GM21737 (cell line): ENCODE data around the gene ARHGAP26.

ENCODE experiments used
- ATAC-seq: cut with Tn5 transposase; IDR thresholded peaks from one replicate; pipeline ENCODE4 v1.9.1; 2021; ENCODE audit warnings: mild to moderate bottlenecking, moderate library complexity; ENCODE audit not compliant: unreplicated experiment

Gene ARHGAP26

GRCh38 chr5:142846406-142846805, 76.2 kb downstream of the ARHGAP26 start:
- peak; percentile 20 for ATAC-seq

DNA sequence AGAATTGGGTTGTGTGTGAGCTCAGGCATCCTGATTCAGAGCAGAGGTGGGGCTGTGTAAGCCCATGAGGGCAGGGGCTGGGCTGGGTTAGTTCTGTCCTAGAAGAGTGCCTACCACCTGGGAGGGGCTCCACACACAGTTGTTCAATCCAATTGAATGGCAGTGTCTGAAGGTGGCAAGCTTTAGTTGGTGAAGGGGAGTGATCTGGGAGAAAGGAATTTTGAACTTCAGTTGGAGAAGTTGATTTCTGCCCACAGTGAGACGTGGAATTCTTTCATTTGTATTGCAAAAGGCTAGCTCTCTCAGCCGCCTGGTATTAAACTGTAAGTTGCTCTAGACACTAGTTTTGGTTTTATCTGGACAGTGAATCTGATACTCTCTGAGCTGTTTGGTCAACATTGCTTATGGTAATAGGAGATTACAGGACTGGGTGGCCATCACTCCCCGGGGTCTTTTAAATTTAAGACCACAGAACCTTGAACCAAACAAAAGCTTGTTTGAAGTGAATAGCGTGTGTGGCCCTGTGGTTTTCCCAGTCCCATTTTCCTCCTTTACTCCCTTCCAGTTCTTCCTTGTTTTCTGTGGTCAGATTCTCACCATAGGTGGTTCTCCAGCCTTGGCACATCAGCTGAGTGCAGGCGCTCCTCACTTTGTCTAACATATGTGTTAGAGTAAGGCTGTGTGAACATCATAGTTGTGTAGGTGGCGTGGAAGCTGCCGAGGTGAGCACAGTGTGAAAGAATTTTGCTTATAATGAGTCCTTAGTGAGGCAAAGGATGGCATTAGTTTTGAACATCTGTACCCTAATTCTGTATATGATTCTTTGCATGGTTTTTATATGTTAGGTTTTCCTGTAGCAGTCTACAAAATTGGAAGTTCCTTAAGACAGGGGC, 78.0 kb downstream of the ARHGAP26 start:
- no peak for ATAC-seq

GRCh38 chr5:142849466-142849865, 79.3 kb downstream of the ARHGAP26 start:
- no peak for ATAC-seq

GRCh38 chr5:142849880-142850279, 79.7 kb downstream of the ARHGAP26 start:
- no peak for ATAC-seq

- ATAC-seq = no peak
Measured at GRCh38 chr5:142851731-142852130, 81.6 kb downstream of the ARHGAP26 start.

DNA sequence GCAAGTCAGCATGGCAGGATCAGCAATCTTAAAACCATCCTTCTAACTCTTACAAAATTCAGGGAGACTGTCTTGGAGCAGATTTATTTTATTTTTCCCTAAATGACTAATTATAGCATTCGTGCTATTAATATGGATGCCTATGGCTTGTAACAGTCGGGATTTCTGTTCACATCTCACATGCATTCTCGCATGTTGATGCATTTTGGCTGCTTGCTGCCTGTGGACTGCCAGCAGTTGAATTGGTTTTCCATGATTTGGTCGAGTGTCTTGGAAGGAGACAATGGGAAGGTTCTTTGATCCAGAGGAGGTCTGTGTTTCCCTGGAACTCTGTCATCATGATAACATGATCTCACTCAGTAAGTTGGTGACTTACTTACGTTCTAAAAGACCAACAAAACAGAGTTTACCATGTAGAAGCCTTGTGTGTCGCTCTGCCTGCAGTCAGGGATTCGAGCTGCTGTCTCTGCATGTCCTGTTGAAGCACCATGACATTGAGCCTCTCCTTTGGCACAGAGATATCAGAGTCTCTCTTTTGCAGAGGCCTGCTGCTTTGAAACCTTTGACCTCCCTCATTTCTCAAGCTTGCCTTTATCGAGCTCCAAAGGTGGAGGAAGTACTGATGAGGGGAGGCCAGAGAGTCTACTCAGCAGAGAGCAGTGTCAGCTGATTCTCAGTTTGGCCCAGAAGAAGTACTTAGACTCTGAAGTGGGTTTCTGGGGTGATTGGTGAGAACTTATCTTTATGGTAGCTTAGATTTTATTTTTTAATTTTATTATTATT, 82.4 kb downstream of the ARHGAP26 start:
- ATAC-seq = no peak

DNA sequence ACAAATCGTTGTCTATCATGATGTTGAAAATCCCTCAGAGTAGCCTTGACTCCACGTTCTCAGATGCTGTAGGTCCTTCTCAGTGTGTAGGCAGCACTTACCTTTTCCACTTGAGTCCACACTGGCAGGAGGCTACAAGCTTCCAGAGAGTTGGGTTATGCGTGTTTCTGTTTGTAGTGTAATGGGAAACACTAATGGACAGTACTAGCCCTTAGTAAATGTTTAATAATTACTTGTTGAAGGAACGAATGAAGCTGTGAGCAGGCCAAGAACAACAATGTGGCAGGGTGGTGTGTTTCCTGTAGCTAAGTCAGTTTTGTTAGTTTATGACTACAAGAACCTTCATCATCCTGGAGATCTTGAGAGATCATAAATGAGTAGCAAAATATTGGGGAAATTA, 83.5 kb downstream of the ARHGAP26 start:
- no peak for ATAC-seq

- no peak for ATAC-seq
Measured at GRCh38 chr5:142856269-142856782, 86.1 kb downstream of the ARHGAP26 start.

DNA sequence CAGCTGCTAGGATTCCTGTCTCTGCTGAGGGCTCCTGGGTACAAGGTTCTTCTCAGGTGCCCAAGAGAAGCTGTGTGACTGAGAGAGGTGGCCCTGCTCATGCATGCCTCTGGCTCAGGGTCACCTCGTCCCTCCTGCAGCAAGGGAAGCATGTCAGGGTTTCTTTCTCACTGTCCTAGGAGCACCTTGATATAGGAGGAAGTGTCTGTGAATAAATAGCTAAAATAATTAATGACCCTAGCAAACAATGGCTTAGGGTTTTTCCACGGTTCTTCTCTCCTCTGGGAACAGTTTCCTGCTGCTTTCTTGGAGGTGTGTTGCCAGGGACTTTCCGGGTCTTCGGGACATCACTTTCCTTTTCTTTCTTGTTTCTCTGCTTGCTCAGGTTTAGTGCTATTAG, 87.2 kb downstream of the ARHGAP26 start:
- no peak for ATAC-seq

- no peak for ATAC-seq
Measured at GRCh38 chr5:142859037-142859436, 88.9 kb downstream of the ARHGAP26 start.

- ATAC-seq = no peak
Measured at GRCh38 chr5:142860270-142860669, 90.1 kb downstream of the ARHGAP26 start.

GRCh38 chr5:142861011-142861410, 90.8 kb downstream of the ARHGAP26 start:
- no peak for ATAC-seq

GRCh38 chr5:142862594-142862993, 92.4 kb downstream of the ARHGAP26 start:
- no peak for ATAC-seq

- no peak for ATAC-seq
Measured at GRCh38 chr5:142863856-142864255, 93.7 kb downstream of the ARHGAP26 start.

- no peak for ATAC-seq
Measured at GRCh38 chr5:142864290-142865260, 94.4 kb downstream of the ARHGAP26 start.

DNA sequence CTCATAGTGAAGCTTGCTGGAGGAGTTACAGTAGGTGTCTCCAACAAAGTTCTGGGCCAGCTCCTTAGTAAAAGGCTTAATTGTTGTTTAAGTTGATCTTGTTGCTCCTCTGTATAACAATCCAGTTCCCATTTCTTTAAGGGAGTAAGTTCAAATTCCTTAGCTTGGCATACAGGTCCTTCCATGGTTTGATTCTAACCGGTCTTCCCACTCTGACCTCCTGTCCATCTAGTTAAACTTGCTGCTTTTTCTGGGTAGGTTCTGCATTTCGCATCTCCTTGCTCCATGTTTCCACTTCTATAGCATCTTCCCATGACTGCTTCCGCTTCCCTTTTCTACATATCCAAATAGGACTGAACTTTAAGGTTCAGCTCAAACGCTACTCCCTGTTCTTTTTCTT, 95.5 kb downstream of the ARHGAP26 start:
- ATAC-seq = no peak

- ATAC-seq = peak; percentile 82
Measured at GRCh38 chr5:142866563-142867275, 96.5 kb downstream of the ARHGAP26 start.

- ATAC-seq = no peak
Measured at GRCh38 chr5:142869886-142870285, 99.7 kb downstream of the ARHGAP26 start.

- ATAC-seq = no peak
Measured at GRCh38 chr5:142870532-142871362, 100.6 kb downstream of the ARHGAP26 start.
